ENCODE data around the gene WHAMM.

GRCh38 chr15:82778755-82779154, 30.7 kb upstream of the WHAMM start:
- no peak for TF ChIP-seq POLR2A (IDR thresholded peaks at IDR 0.05)
- no peak for TF ChIP-seq CTCF (IDR thresholded peaks at IDR 0.05)
- TF ChIP-seq EP300 (IDR thresholded peaks at IDR 0.05): no peak
